Stimulated activated CD4-positive, alpha-beta T cell treated with anti-CD3 and anti-CD28 coated beads, Interleukin-4, amount 100 ng/mL, for 4 hours (primary cell): ENCODE data around the gene N4BP2.
A peak's percentile ranks its signal among the peaks of the same experiment; 100 is the strongest.

Source experiments
- DNase-seq, 2 experiments: peaks; one replicate each; pipeline ENCODE4 v3.0.0-alpha.2; 2020

The N4BP2 gene

GRCh38 chr4:40193578-40193977, 136.9 kb downstream of the N4BP2 start:
- no peak for DNase-seq

DNA sequence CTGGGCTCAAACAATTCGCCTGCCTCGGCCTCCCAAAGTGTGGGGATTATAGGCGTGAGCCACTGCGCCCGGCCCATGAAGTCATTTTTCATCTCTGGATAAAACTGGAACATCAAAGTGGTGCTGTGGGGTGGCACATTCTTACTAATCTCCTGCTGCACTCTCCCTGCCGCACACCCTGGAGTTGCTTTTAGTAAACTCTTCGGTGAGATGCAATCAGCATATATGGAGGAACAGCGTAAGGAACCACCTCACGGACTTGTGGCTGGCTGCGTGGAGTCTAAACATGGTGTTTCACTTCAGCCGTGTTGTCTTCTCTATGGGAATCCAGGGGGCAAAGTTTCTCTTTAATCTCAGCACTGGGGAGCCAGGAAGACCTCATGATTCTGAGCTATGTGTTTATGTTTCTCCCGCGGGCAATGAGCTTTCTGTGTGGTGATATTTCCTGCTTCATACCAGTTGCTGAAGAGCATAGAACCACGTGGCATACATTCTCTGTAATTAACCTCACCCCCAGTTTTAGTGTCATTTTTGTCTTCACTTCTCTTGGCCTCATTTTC, 138.0 kb downstream of the N4BP2 start:
- peak in 1 of 2 experiments; percentile 47 for DNase-seq

DNA sequence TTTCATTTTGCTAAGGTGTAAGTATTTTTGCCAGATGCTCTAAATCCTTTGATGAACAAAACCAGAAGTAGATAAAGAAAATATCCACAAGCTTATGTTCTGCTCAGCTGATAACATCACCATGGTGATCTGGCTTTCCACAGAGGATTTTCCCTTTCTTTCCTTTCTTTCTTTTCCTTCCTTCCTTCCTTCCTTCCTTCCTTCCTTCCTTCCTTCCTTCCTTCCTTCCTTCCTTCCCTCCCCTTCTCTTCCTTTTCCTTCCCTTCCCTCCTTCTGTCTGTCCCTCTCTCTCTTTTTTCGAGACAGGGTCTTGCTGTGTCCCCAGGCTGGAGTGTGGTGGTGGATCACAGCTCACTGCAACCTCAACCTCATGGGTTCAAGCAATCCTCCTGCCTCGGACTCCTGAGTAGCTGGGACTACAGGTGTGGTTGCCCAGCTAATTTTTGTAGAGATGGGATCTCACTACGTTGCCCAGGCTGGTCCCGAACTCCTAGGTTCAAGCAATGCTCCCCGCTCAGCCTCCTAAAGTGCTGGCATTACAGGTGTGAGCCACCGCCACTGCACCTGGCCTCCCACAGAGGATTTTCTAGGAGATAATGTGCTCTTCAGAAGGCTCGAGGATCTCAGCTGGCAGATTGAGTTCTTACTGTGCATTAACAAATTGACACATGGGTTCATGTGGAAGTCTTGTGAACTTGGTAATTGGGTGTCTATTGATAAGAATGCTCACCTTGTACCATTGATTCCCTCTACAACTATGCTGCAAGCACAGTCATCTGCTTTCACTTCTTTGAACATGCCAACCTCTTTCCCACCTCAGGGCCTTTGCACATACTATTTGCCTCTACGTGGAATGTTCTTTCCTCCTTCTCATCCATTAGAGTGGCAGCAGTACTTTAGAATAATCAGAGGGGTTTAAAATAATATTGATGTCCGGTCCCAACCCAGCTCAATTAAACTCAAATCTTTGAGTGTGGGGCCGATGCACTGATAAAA, 138.8 kb downstream of the N4BP2 start:
- no peak for DNase-seq

- DNase-seq, result no peak
These were observed 139.6 kb downstream of the N4BP2 start for GRCh38 chr4:40196272-40196671.

GRCh38 chr4:40196724-40197281, 140.2 kb downstream of the N4BP2 start, which contains the start of gene RHOH:
Gene RHOH (plus strand): TSS chr4:40197031. CDS start chr4:40243387, 46,356 bp downstream.
- DNase-seq, result peak; percentile 56 to 84

GRCh38 chr4:40197879-40198689, 141.4 kb downstream of the N4BP2 start:
- no peak for DNase-seq

DNA sequence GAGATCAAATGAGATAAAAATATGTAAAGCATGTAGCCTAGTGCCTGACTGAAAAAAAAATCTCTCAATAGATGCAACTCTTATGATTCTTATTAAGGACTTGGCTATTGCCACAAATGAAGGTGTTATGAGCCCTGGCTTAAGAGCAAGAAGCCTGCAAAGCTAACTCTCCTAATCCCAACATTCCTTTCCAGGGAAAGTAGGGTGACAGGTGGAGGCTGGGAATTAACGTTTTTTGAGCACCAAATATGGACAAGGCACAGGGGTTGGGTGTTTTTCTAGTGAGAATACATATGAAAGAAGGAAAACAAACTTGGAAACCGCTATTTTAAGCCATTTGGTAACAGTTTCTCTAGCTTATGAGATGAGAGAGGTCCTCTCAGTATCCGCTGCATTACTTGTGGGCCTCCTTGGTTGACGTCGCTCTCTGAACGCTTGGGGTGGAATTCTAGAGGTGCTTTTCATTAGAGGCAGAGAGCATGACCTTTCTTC, 142.6 kb downstream of the N4BP2 start:
- no peak for DNase-seq

- DNase-seq, result peak; percentile 44 to 64
These were observed 143.6 kb downstream of the N4BP2 start for GRCh38 chr4:40199999-40200874.

DNA sequence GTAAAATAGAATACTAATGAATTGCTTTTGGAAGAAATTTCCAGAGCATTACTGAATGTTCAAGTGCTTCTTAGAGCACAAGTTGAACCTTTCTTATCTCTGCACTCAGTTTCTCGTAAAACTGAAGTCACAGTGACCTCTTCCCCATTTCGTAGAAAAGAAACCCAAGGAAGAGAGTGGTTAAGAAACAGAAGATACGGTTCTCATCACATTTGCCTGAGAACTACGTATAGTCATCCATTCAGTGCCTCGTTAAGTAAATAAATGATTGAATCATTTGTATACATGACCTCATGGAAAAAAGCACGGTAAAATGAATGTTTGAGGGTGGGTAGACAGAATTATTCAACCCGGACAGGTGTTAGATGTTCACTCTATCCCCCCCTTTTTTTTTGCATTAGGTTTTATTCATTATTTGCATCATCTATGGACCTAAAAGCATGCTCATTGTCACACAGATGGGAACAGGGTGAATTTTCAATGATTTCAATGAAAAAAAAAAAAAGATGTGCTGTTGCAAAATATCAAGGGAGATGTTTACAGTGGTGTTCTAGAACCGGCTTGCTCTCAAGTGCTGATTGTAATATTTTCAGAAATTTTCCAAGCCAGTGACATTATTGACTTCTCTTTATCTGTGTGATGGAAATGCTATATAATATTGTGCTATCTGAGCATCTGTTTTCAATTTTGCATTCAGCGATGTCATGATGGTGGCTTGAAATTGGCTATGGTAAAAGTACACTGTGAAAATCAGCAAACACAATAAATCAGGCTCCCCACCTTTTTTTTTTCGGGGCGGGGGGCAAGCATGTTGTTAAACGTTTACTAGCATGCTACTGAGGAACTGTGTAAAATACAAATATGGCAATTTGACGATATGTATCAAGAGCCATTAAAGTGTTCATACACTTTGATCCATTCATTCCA, 144.5 kb downstream of the N4BP2 start:
- DNase-seq, result no peak

DNA sequence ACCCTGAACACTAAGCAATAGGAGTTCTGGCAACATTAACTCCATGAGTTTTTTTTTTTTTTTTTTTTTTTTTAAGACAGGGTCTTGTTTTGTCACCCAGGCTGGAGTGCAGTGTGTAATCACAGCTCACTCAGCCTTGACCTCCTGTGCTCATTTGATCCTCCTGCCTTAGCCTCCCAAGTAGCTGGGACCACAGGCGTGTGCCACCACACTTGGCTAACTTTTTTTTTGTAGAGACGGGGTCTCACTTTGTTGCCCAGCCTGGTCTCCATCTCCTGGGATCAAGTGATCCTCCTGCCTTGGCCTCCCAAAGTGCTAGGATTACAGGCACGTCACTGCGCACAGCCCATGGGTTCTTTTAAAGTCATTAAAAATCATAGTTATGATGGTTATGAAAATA, 145.2 kb downstream of the N4BP2 start:
- DNase-seq, result no peak

DNA sequence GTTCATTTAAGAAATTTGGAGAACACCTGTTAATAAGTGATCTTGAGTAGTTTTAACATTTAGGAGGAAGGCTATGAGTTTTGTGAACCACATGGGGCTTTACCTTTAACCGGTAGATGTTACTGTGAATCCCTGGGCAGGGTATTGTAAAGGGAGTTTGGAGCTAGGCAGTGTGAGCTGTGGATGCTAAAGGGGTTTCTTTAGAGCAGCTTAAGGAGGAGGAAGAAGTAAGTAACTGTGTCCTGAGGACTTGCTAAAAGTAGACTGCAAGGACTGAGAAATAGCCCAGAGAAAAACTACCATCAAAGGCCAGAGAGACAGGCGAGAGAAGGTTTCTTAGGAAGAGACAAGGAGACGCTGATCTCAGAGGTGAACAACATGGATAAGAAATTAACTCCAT, 145.8 kb downstream of the N4BP2 start:
- no peak for DNase-seq

DNA sequence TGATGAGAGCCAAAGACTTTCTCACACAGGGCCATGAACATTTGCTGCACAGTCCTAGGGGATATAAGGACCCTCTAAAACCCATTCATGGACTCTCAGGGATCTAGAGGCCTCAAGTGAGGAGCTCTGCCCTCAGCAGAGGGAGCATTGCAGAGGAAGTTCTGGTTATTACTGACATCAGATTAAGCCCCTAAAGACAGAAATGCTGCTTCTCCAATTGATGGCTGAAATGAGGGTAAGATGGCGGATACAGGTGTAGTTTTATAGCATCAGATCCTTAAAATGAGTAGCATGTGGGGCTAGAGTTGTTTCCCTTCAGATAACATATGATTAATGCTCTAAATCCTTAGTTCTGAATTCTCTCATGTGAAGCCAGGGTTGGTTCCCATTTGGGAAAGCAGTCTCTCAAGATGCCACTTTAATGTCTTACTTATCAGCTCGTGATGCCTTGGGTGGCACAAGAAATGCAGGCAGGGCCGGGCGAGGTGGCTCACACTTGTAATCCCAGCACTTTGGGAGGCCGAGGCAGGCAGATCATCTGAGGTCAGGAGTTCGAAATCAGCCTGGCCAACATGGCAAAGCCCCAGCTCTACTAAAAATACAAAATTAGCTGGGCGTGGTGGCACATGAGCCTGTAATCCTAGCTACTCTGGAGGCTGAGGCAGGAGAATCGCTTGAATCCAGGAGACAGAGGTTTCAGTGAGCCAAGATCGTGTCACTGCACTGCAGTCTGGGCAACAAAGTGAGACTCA, 148.0 kb downstream of the N4BP2 start:
- no peak for DNase-seq

DNA sequence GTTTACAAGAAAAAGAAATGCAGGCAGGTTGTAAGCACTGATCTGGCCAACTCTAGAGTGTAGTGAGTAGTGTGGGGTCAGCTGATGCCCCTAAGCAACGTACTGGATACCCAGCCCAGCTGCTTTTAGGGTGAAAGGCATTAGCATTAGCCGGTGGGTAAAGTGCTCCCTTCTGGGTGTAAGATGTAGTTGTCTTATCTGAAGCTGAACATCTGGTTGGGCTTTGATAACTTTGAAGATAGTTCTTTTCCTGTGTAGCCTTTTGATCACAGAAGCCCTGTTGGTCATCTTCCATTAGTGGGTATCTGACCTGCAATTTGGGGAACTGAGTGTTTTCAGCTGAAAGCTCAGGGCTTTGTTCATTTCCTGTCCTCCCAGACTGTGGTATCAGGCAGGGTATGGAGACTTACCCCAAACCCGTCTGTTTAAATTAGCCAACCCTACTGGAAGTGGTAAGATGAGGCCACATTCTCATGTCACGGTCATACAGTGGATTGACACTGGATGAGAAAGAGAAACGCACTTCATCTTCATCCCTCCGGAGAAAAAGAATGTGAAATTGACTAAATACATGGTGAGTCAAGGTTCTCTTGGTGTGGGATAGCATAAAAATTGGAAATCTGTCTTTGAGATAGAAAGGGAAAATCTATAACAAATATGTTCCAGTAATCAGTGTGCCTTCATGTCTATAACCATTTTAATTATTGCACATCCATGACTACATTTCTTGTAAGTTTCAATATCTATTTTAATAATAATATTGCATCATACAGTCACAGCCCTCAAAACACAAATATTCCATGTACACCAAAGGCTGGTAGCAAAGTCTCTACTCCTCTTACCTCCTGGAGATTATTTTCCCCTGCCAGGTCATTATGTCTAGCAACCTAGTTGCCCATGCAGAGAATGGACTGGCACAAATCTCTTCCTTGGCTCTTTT, 148.9 kb downstream of the N4BP2 start:
- no peak for DNase-seq

DNA sequence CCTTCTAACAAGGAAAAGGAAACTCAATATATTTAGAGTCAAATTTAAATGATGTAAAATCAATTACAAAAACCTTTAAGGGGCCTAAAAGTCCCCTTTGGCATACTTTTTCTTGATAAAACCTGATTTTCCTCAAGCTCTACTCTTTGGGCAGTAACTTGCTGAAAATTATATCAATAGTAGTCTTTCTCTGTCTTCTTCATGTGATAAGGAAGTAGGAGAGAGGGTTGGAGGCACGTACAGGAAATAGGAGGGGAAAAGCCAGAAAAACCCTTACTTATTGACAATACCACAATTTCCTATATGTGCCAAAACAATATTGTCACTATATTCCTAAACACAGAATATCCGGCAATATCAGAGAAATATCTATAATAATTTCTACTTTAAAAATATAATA, 149.8 kb downstream of the N4BP2 start:
- no peak for DNase-seq
